Karpas-422 (cell line): ENCODE results near the gene GALNT10. TPM values are rescaled to one million over a fixed set of nuclear protein-coding genes. Genes with fewer than 3 reads are reported as not detected.

ENCODE experiments used
- DNase-seq: peaks from one replicate; pipeline ENCODE4 v3.0.0-alpha.2; 2015
- H2AFZ ChIP-seq: fragments of 200-600 bp; sonication (generic); 2 replicates; pipeline ENCODE4 v1.6.1; 2014; ENCODE audit warnings: antibody characterized with exemption, low read length, mixed read lengths
- H3K27ac ChIP-seq: fragments of 200-600 bp; sonication (generic); 2 replicates; pipeline ENCODE4 v1.5.1; 2014; ENCODE audit warnings: mild to moderate bottlenecking, low read length, moderate library complexity
- H3K27me3 ChIP-seq: fragments of 200-600 bp; sonication (generic); 2 replicates; pipeline ENCODE4 v1.6.1; 2014; ENCODE audit warnings: low read length, mixed read lengths
- H3K36me3 ChIP-seq: fragments of 200-600 bp; sonication (generic); 2 replicates; pipeline ENCODE4 v1.6.1; 2014; ENCODE audit warnings: low read length, mixed read lengths; ENCODE audit not compliant: insufficient read depth
- H3K4me1 ChIP-seq: fragments of 200-600 bp; sonication (generic); 2 replicates; pipeline ENCODE4 v1.6.1; 2014; ENCODE audit warnings: mild to moderate bottlenecking, low read length, mixed read lengths
- H3K4me2 ChIP-seq: fragments of 200-600 bp; sonication (generic); 2 replicates; pipeline ENCODE4 v1.6.1; 2014; ENCODE audit warnings: low read length, low read depth, mild to moderate bottlenecking; ENCODE audit not compliant: poor library complexity, severe bottlenecking
- H3K4me3 ChIP-seq: fragments of 200-600 bp; sonication (generic); 2 replicates; pipeline ENCODE4 v1.5.1; 2014; ENCODE audit warnings: mild to moderate bottlenecking, antibody characterized with exemption, low read length, mixed read lengths
- H3K79me2 ChIP-seq: fragments of 200-600 bp; sonication (generic); 2 replicates; pipeline ENCODE4 v1.6.1; 2014; ENCODE audit warnings: mild to moderate bottlenecking, low read length, mixed read lengths
- H3K9ac ChIP-seq: fragments of 200-600 bp; sonication (generic); 2 replicates; pipeline ENCODE4 v1.6.0; 2014; ENCODE audit warnings: low read length
- H3K9me2 ChIP-seq: fragments of 200-600 bp; sonication (generic), shearing (Covaris generic); replicated peaks from 2 replicates; pipeline ENCODE4 v1.6.0; 2014; ENCODE audit warnings: mild to moderate bottlenecking, low read length, moderate library complexity; ENCODE audit not compliant: insufficient read depth
- H3K9me3 ChIP-seq: fragments of 300-700, 200-600 bp; sonication (generic); 2 replicates; pipeline ENCODE4 v1.6.1; 2014; ENCODE audit warnings: low read length, mixed read lengths
- H4K20me1 ChIP-seq: fragments of 200-600 bp; sonication (generic); 2 replicates; pipeline ENCODE4 v1.6.1; 2014; ENCODE audit warnings: mild to moderate bottlenecking, antibody characterized with exemption, low read length, low read depth; ENCODE audit not compliant: insufficient read depth
- total RNA-seq: library from RNA; depleted of rRNA; stranded (reverse); fragments of >200 nt; shearing (Covaris generic); gene quantifications from 2 replicates; pipeline ENCODE4 v1.2.3, GENCODE V29; 2014; ENCODE audit warnings: low replicate concordance

Gene GALNT10
- total RNA-seq, 1 experiment from 2014 or later = 3.6 TPM

- no peak overlapping the region for H3K27ac ChIP-seq
- H3K27me3 ChIP-seq = no peaks in the 10 kb centered on the region
- no peaks in the 10 kb centered on the region for H3K36me3 ChIP-seq
- H3K4me3 ChIP-seq = no peak overlapping the region
- DNase-seq = no peak
- peaks cover 14% of the 10 kb centered on the region for H3K4me1 ChIP-seq
- no peak overlapping the region for H2AFZ ChIP-seq
- no peak overlapping the region for H3K9ac ChIP-seq
- no peaks in the 10 kb centered on the region for H3K9me2 ChIP-seq
- H3K4me2 ChIP-seq = no peak overlapping the region
- H3K9me3 ChIP-seq = no peaks in the 10 kb centered on the region
- H4K20me1 ChIP-seq = no peaks in the 10 kb centered on the region
- H3K79me2 ChIP-seq = no peaks in the 10 kb centered on the region
Measured at GRCh38 chr5:154240595-154240994, 50.1 kb downstream of the GALNT10 start.

GRCh38 chr5:154241021-154241420 lies 50.5 kb downstream of the GALNT10 start:
- H3K9me3 ChIP-seq = no peaks in the 10 kb centered on the region
- no peaks in the 10 kb centered on the region for H3K9me2 ChIP-seq
- H3K9ac ChIP-seq = no peak overlapping the region
- no peak for DNase-seq
- peaks cover 14% of the 10 kb centered on the region for H3K4me1 ChIP-seq
- H3K27me3 ChIP-seq = no peaks in the 10 kb centered on the region
- H3K4me2 ChIP-seq = no peak overlapping the region
- no peak overlapping the region for H3K27ac ChIP-seq
- no peaks in the 10 kb centered on the region for H3K79me2 ChIP-seq
- H4K20me1 ChIP-seq = no peaks in the 10 kb centered on the region
- no peaks in the 10 kb centered on the region for H3K36me3 ChIP-seq
- H2AFZ ChIP-seq = no peak overlapping the region
- H3K4me3 ChIP-seq = no peak overlapping the region

- Histone ChIP-seq H3K4me2 (no peak overlapping the region), H3K4me3 (no peak overlapping the region), H4K20me1 (no peaks in the 10 kb centered on the region), H2AFZ (no peak overlapping the region), H3K4me1 (peaks cover 14% of the 10 kb centered on the region), H3K9me2 (no peaks in the 10 kb centered on the region), H3K36me3 (no peaks in the 10 kb centered on the region), H3K27me3 (no peaks in the 10 kb centered on the region), H3K79me2 (no peaks in the 10 kb centered on the region), H3K9ac (no peak overlapping the region), H3K9me3 (no peaks in the 10 kb centered on the region), H3K27ac (no peak overlapping the region)
- no peak for DNase-seq
Measured at GRCh38 chr5:154242442-154242841, 51.9 kb downstream of the GALNT10 start.

GRCh38 chr5:154242964-154243376 lies 52.4 kb downstream of the GALNT10 start:
- H3K4me1 ChIP-seq = peaks cover 14% of the 10 kb centered on the region
- no peaks in the 10 kb centered on the region for H3K79me2 ChIP-seq
- H3K36me3 ChIP-seq = no peaks in the 10 kb centered on the region
- DNase-seq = no peak
- H4K20me1 ChIP-seq = no peaks in the 10 kb centered on the region
- H3K9me2 ChIP-seq = no peaks in the 10 kb centered on the region
- no peak overlapping the region for H3K9ac ChIP-seq
- no peak overlapping the region for H3K4me3 ChIP-seq
- H3K9me3 ChIP-seq = no peaks in the 10 kb centered on the region
- no peak overlapping the region for H2AFZ ChIP-seq
- H3K27me3 ChIP-seq = no peaks in the 10 kb centered on the region
- no peak overlapping the region for H3K4me2 ChIP-seq
- H3K27ac ChIP-seq = no peak overlapping the region

- no peak overlapping the region for H3K4me2 ChIP-seq
- no peaks in the 10 kb centered on the region for H4K20me1 ChIP-seq
- no peak overlapping the region for H3K27ac ChIP-seq
Measured at GRCh38 chr5:154243736-154244135, 53.2 kb downstream of the GALNT10 start.

GRCh38 chr5:154244476-154244875 lies 53.9 kb downstream of the GALNT10 start:
- no peaks in the 10 kb centered on the region for H3K36me3 ChIP-seq
- no peaks in the 10 kb centered on the region for H3K79me2 ChIP-seq
- no peaks in the 10 kb centered on the region for H4K20me1 ChIP-seq
- DNase-seq = no peak
- no peak overlapping the region for H3K4me3 ChIP-seq
- H3K9me2 ChIP-seq = no peaks in the 10 kb centered on the region
- H3K9ac ChIP-seq = no peak overlapping the region
- H3K27me3 ChIP-seq = no peaks in the 10 kb centered on the region
- no peak overlapping the region for H2AFZ ChIP-seq
- H3K4me2 ChIP-seq = no peak overlapping the region
- H3K4me1 ChIP-seq = peaks cover 1% of the 10 kb centered on the region
- H3K27ac ChIP-seq = no peak overlapping the region
- H3K9me3 ChIP-seq = no peaks in the 10 kb centered on the region

More at GRCh38 chr5:154243736-154244135, 53.2 kb downstream of the GALNT10 start:
- Histone ChIP-seq H3K79me2 (no peaks in the 10 kb centered on the region), H3K9ac (no peak overlapping the region), H3K9me3 (no peaks in the 10 kb centered on the region), H3K4me3 (no peak overlapping the region), H3K27me3 (no peaks in the 10 kb centered on the region), H3K9me2 (no peaks in the 10 kb centered on the region), H3K4me1 (peaks cover 9% of the 10 kb centered on the region), H3K36me3 (no peaks in the 10 kb centered on the region), H2AFZ (no peak overlapping the region)
- no peak for DNase-seq

- no peak for DNase-seq
- Histone ChIP-seq H3K4me2 (no peak overlapping the region), H3K27ac (no peak overlapping the region), H3K4me3 (no peak overlapping the region), H4K20me1 (no peaks in the 10 kb centered on the region), H3K9me2 (no peaks in the 10 kb centered on the region), H3K79me2 (no peaks in the 10 kb centered on the region), H3K36me3 (no peaks in the 10 kb centered on the region), H2AFZ (no peak overlapping the region), H3K9ac (no peak overlapping the region), H3K4me1 (no peaks in the 10 kb centered on the region), H3K9me3 (no peaks in the 10 kb centered on the region), H3K27me3 (no peaks in the 10 kb centered on the region)
Measured at GRCh38 chr5:154248691-154249090, 58.2 kb downstream of the GALNT10 start.

- Histone ChIP-seq H3K4me3 (no peak overlapping the region), H3K9me3 (no peaks in the 10 kb centered on the region), H3K4me2 (no peak overlapping the region), H3K36me3 (no peaks in the 10 kb centered on the region), H3K4me1 (no peaks in the 10 kb centered on the region), H3K27ac (no peak overlapping the region), H3K27me3 (no peaks in the 10 kb centered on the region), H2AFZ (no peak overlapping the region), H3K9me2 (no peaks in the 10 kb centered on the region), H4K20me1 (no peaks in the 10 kb centered on the region), H3K79me2 (no peaks in the 10 kb centered on the region), H3K9ac (no peak overlapping the region)
- no peak for DNase-seq
Measured at GRCh38 chr5:154249826-154250225, 59.3 kb downstream of the GALNT10 start.

- no peak overlapping the region for H3K4me3 ChIP-seq
- no peaks in the 10 kb centered on the region for H3K36me3 ChIP-seq
- no peaks in the 10 kb centered on the region for H3K79me2 ChIP-seq
- no peaks in the 10 kb centered on the region for H3K27me3 ChIP-seq
- no peaks in the 10 kb centered on the region for H3K9me2 ChIP-seq
- no peak overlapping the region for H2AFZ ChIP-seq
- H4K20me1 ChIP-seq = no peaks in the 10 kb centered on the region
- H3K4me1 ChIP-seq = no peaks in the 10 kb centered on the region
- no peaks in the 10 kb centered on the region for H3K9me3 ChIP-seq
- H3K4me2 ChIP-seq = no peak overlapping the region
- no peak for DNase-seq
- H3K27ac ChIP-seq = no peak overlapping the region
- no peak overlapping the region for H3K9ac ChIP-seq
Measured at GRCh38 chr5:154251529-154251928, 61.0 kb downstream of the GALNT10 start.
